ENCODE data around the gene TRAF3.

DNA sequence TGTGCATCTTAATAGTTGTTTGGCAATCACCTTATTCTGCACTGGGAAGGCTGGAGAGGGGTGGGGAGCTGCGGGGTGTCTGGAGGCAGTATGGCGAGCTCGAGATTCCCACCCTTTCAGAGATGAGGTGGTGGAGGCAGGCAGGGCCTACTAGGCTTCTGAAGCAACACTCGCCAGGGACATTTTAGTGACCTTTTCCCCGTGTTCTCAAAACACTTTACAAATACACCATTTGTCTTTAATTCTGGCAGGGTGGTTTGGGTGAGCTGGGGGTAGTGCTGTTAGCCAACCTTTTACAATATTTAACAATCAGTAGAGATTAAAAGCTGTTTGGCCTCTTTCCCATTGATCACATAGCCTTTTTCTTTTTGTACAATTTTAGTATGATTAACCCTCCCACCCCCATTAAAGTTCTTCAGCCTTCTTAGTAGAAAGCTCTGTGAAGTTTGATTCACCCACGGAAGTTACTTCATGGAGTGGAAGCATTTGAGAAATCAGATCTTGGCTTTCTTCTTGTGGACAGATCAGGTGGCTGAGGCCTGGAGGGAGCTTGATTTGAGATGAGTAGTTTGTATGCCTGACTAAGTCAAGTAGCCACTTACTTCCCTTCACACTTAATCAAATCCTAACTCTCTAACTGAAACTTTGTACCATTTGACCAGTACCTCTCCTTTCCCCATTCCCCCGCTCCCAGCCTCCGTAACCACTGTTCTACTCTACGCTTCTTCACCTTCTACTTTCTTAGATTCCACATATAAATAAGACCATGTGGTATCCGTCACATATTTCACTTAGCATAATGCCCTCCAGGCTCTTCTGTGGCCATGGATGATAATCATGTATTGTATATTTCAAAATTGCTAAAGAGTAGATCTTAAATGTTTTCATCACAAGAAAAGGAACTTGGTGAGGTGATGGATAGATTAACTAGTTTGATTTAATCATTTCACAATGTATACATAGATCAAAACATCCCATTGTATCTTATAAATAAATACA lies 41.0 kb downstream of the TRAF3 start:
- TF ChIP-seq, protein P1, sequence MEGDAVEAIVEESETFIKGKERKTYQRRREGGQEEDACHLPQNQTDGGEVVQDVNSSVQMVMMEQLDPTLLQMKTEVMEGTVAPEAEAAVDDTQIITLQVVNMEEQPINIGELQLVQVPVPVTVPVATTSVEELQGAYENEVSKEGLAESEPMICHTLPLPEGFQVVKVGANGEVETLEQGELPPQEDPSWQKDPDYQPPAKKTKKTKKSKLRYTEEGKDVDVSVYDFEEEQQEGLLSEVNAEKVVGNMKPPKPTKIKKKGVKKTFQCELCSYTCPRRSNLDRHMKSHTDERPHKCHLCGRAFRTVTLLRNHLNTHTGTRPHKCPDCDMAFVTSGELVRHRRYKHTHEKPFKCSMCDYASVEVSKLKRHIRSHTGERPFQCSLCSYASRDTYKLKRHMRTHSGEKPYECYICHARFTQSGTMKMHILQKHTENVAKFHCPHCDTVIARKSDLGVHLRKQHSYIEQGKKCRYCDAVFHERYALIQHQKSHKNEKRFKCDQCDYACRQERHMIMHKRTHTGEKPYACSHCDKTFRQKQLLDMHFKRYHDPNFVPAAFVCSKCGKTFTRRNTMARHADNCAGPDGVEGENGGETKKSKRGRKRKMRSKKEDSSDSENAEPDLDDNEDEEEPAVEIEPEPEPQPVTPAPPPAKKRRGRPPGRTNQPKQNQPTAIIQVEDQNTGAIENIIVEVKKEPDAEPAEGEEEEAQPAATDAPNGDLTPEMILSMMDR (IDR thresholded peaks at IDR 0.05), result no peak
- no peak for TF ChIP-seq POLR2A (IDR thresholded peaks at IDR 0.05)
